ENCODE results near the gene TRIM9. TPM values are rescaled to one million over a fixed set of nuclear protein-coding genes. Genes with fewer than 3 reads are reported as not detected.

TRIM9 gene
- total RNA-seq, 6 experiments from 2014 or later = 0.07 to 1.9 (median 0.32) TPM

DNA sequence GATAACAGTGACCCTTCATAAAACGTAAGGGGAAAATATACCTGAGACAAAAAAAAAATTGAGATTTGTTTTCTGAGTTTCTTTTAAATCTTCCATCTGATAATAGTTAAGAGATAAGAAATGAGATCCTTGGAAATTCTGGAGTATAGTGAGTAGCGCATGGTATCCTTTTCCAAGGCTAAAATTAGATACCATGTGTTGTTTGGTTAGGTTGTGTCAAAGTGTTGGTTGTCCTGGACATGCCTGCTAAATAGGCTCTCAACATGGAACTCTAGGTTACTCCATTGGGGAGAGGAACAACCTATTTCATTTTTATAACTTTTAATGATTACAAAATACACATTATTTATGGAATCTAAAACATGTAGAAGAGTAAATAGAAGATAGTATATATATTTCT, 165.4 kb downstream of the TRIM9 start:
- Histone ChIP-seq H3K36me3 (peaks cover 0 to 49% (median 12%) of the 10 kb centered on the region in 4 donors), H3K9me3 (no peaks in the 10 kb centered on the region), H3K27ac (no peak overlapping the region), H3K27me3 (no peaks in the 10 kb centered on the region), H3K4me3 (no peak overlapping the region), H3K4me1 (peaks cover 0 to 39% (median 5%) of the 10 kb centered on the region in 4 donors)
- intact Hi-C loops (cut with DNase I) = no loop called here
- no peak for ATAC-seq
- 34% methylated on average over 2 of the region's 2 CpGs for WGBS (ENCODE audit: insufficient coverage, low coverage, low lambda C conversion rate, missing lambda C conversion rate)
- no peak for TF ChIP-seq POLR2A (IDR thresholded peaks at IDR 0.05)
- TF ChIP-seq, protein P1, sequence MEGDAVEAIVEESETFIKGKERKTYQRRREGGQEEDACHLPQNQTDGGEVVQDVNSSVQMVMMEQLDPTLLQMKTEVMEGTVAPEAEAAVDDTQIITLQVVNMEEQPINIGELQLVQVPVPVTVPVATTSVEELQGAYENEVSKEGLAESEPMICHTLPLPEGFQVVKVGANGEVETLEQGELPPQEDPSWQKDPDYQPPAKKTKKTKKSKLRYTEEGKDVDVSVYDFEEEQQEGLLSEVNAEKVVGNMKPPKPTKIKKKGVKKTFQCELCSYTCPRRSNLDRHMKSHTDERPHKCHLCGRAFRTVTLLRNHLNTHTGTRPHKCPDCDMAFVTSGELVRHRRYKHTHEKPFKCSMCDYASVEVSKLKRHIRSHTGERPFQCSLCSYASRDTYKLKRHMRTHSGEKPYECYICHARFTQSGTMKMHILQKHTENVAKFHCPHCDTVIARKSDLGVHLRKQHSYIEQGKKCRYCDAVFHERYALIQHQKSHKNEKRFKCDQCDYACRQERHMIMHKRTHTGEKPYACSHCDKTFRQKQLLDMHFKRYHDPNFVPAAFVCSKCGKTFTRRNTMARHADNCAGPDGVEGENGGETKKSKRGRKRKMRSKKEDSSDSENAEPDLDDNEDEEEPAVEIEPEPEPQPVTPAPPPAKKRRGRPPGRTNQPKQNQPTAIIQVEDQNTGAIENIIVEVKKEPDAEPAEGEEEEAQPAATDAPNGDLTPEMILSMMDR (IDR thresholded peaks at IDR 0.05) = no peak
- no peak for DNase-seq

DNA sequence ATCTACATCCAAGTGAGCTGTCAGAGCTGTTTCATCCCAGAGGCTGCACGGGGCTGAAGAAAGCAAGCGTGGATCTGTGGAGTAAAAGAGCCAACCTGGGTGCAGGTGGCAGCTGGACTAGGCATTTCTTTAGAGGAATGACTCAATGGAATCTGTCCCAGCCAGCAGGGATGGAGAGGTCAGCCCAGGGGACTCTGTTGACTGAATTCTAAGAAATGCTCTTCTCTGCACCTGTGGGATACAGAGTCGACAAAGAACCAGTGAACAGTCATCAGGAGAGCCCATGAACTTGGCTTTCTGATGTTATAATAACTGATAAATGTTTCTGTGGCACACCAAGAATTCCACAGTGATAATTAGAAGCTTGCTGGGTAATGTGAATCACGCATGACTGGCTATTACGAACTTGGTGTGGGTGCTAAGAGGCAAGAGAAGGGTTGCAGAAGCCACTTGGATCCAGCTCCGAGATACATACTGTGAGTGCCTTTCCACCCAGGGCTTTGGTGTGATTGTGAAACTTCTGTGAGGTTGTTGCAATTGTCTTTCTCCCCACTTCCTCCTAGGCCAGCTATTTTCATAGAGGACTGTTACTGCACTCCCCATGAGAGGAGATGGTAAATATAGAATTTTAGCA, 166.8 kb downstream of the TRIM9 start:
- peaks cover 0 to 51% (median 19%) of the 10 kb centered on the region in 4 donors for H3K36me3 ChIP-seq
- 51% methylated on average over 6 of the region's 6 CpGs for WGBS (ENCODE audit: insufficient coverage, low coverage, low lambda C conversion rate, missing lambda C conversion rate)
- peak in 1 of 3 donors; percentile 61 for DNase-seq

DNA sequence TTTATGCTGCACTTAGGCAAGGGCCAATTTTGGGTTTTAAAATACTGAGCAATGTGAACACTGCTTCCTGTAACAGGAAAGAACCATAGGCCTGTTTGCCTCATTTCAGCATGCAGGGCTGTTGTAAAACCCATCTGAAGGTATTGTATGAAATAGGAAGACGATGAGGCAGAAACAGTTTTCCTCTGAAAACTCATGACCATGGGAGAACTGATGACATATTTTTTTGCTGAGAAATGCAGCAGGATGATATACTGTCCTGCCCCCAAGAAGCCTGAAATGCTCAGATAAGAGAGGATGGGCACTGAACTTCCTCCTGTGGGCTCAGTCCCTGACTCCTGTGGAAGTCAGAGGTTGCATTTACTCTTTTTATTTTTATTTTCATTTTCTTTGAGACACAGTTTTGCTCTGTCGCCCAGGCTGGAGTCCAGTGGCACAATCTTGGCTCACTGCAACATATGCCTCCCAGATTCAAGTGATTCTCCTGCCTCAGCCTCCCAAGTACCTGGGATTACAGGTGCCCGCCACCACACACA, 168.0 kb downstream of the TRIM9 start:
- no peak overlapping the region for H3K4me3 ChIP-seq
- no peak for TF ChIP-seq POLR2A (IDR thresholded peaks at IDR 0.05)
- TF ChIP-seq, protein P1 (IDR thresholded peaks at IDR 0.05) = no peak
- WGBS (ENCODE audit: insufficient coverage, low coverage, low lambda C conversion rate, missing lambda C conversion rate) = 61% methylated on average over 3 of the region's 3 CpGs
- no peak for DNase-seq
- ATAC-seq = peak; percentile 56 to 70 (median 58)
- no peaks in the 10 kb centered on the region for H3K27me3 ChIP-seq
- no peaks in the 10 kb centered on the region for H3K9me3 ChIP-seq
- peaks cover 0 to 30% (median 0%) of the 10 kb centered on the region in 4 donors for H3K4me1 ChIP-seq
- peaks cover 0 to 52% (median 23%) of the 10 kb centered on the region in 4 donors for H3K36me3 ChIP-seq
- intact Hi-C loops (cut with DNase I) = no loop called here
- H3K27ac ChIP-seq = peak overlapping the region; percentile 21 to 54 (median 50)

More for the DNA sequence above, 166.8 kb downstream of the TRIM9 start:
- ATAC-seq = peak; percentile 82 to 90 (median 88)
- Histone ChIP-seq H3K27me3 (no peaks in the 10 kb centered on the region), H3K4me1 (peaks cover 0 to 30% (median 0%) of the 10 kb centered on the region in 4 donors), H3K4me3 (no peak overlapping the region), H3K9me3 (no peaks in the 10 kb centered on the region), H3K27ac (peak overlapping the region in 2 of 3 donors; percentile 50 to 54)
- no peak for TF ChIP-seq POLR2A (IDR thresholded peaks at IDR 0.05)
- TF ChIP-seq, protein P1 (IDR thresholded peaks at IDR 0.05) = no peak
- intact Hi-C loops (cut with DNase I) = no loop called here

Other genes starting within 250 kb of the TRIM9 start
- not detected for gene ABHD12B, start 223.1 kb downstream of the TRIM9 start, total RNA-seq
- gene PYGL, start 150.6 kb downstream of the TRIM9 start, total RNA-seq = 100 to 1,000 TPM in 3 of 6 experiments, 10 to 100 TPM in 3; 80.1 to 130 (median 107) TPM
- 10 to 100 TPM; 11.3 to 18.4 (median 17.0) TPM for gene TMX1, start 145.1 kb upstream of the TRIM9 start, total RNA-seq

Data from right lobe of liver (tissue), 6 donors.